Measurements from ENCODE around the gene DGKB. TPM values are rescaled to one million over a fixed set of nuclear protein-coding genes. Genes with fewer than 3 reads are reported as not detected.

The DGKB gene
- polyA plus RNA-seq, 1 experiment = 0.04 TPM

DNA sequence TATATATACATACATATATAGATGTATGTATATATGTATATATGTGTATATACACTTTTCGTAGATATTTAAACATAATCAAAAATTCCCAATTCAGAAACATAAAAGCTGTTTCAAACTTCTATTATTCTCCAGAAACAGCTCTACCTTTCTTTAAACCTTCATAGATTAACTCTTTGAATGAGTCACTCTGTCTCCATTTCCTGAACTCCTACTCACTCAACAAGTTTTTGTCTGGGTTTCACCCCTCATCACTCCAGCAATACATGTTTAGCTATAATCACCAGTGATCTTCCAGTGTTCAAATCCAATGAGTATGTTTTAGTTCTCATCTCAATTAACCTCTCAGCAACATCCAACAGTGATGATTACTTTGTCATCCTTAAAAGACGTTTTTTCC is 9.6 kb downstream of the DGKB start:
- CTCF ChIA-PET = no interaction called here
- POLR2A ChIA-PET = no interaction called here
- Histone ChIP-seq H3K27ac (ENCODE audit: low read depth, low read length) (no peak overlapping the region), H3K9me3 (ENCODE audit: control insufficient read depth, insufficient read depth, low read length) (no peaks in the 10 kb centered on the region), H3K4me3 (ENCODE audit: low read depth, low read length) (no peak overlapping the region), H3K27me3 (ENCODE audit: control insufficient read depth, insufficient read depth, low read length) (no peaks in the 10 kb centered on the region)
- DNase-seq (ENCODE audit: low read depth, low spot score) = no peak
- TF ChIP-seq, protein P1, sequence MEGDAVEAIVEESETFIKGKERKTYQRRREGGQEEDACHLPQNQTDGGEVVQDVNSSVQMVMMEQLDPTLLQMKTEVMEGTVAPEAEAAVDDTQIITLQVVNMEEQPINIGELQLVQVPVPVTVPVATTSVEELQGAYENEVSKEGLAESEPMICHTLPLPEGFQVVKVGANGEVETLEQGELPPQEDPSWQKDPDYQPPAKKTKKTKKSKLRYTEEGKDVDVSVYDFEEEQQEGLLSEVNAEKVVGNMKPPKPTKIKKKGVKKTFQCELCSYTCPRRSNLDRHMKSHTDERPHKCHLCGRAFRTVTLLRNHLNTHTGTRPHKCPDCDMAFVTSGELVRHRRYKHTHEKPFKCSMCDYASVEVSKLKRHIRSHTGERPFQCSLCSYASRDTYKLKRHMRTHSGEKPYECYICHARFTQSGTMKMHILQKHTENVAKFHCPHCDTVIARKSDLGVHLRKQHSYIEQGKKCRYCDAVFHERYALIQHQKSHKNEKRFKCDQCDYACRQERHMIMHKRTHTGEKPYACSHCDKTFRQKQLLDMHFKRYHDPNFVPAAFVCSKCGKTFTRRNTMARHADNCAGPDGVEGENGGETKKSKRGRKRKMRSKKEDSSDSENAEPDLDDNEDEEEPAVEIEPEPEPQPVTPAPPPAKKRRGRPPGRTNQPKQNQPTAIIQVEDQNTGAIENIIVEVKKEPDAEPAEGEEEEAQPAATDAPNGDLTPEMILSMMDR (IDR thresholded peaks at IDR 0.05; ENCODE audit: low read depth, low read length) = no peak

DNA sequence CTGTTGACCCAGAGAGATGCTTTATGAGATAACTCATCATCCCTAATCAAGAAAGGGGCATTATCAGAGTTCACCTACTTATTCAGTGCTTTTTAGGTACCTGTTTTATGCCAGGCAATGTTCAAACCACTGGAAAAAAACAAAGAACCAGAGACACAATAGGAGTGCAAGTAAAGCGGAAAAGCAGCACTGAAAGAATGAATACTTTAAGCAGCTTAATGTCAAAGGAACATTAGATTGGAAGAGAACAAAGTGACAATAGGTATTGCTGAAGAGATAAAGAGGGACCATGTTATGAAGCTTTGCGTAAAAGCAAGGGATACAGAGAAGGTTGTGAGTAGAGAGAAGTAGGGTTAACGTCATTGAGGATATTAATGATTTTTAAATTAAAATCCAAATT is 11.3 kb downstream of the DGKB start:
- DNase-seq (ENCODE audit: low read depth, low spot score) = no peak
- no peaks in the 10 kb centered on the region for H3K9me3 ChIP-seq (ENCODE audit: control insufficient read depth, insufficient read depth, low read length)
- TF ChIP-seq, protein P1 (IDR thresholded peaks at IDR 0.05; ENCODE audit: low read depth, low read length) = no peak

DNA sequence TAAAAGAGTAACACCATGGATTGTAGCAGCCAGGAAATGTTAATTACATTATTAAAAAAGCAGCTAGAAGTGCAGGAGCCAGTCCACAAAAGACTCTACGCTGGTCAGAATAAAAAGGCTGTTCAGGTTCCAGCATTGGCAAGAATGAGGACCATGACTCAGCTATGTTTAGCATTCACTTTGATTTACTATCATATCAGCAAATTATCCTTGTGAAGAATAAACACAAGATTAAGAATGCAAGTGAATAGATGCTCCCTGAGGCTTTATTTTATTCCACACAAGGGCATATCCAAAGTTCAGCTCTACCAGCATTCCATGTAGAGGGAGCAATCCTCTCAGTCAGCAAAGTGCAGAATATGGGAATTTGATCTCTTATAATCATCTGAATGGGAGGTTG is 13.6 kb downstream of the DGKB start:
- ChIA-PET CTCF (interaction anchor here (0.9 to 1.4 kb wide), 2 partner anchors 127 to 198 kb away, joined by 3 to 6 read pairs; no protein-coding TSS in a partner anchor), POLR2A (no interaction called here)
- Histone ChIP-seq H3K4me3 (ENCODE audit: low read depth, low read length) (no peak overlapping the region), H3K27me3 (ENCODE audit: control insufficient read depth, insufficient read depth, low read length) (no peaks in the 10 kb centered on the region), H3K27ac (ENCODE audit: low read depth, low read length) (no peak overlapping the region), H3K9me3 (ENCODE audit: control insufficient read depth, insufficient read depth, low read length) (no peaks in the 10 kb centered on the region)
- DNase-seq (ENCODE audit: low read depth, low spot score) = no peak
- TF ChIP-seq, protein P1 (IDR thresholded peaks at IDR 0.05; ENCODE audit: low read depth, low read length) = no peak

More for the DNA sequence above, 11.3 kb downstream of the DGKB start:
- ChIA-PET POLR2A (no interaction called here), CTCF (no interaction called here)
- no peak overlapping the region for H3K27ac ChIP-seq (ENCODE audit: low read depth, low read length)
- no peaks in the 10 kb centered on the region for H3K27me3 ChIP-seq (ENCODE audit: control insufficient read depth, insufficient read depth, low read length)
- no peak overlapping the region for H3K4me3 ChIP-seq (ENCODE audit: low read depth, low read length)

DNA sequence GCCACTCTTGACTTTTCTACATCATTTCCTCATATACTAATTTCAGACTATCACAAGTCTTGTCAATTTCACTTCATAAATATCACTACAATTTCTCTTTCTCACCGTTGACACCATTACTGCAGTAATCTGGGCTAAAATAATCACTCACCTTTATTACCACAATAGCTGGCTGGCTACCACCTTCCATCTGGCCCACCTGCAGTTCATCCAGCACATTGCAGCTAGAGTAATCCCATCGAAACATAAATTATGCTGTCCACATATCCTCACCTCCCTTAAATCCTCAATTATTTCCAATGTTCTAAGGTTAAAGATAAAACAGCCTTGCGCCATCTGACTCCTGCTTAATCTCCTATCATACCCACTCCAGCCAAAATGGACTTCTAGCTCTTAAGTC is 16.0 kb downstream of the DGKB start:
- H3K27ac ChIP-seq (ENCODE audit: low read depth, low read length) = no peak overlapping the region
- no peak overlapping the region for H3K4me3 ChIP-seq (ENCODE audit: low read depth, low read length)
- no peaks in the 10 kb centered on the region for H3K27me3 ChIP-seq (ENCODE audit: control insufficient read depth, insufficient read depth, low read length)
- TF ChIP-seq, protein P1 (IDR thresholded peaks at IDR 0.05; ENCODE audit: low read depth, low read length) = no peak
- DNase-seq (ENCODE audit: low read depth, low spot score) = no peak
- ChIA-PET CTCF (no interaction called here), POLR2A (no interaction called here)
- no peaks in the 10 kb centered on the region for H3K9me3 ChIP-seq (ENCODE audit: control insufficient read depth, insufficient read depth, low read length)

DNA sequence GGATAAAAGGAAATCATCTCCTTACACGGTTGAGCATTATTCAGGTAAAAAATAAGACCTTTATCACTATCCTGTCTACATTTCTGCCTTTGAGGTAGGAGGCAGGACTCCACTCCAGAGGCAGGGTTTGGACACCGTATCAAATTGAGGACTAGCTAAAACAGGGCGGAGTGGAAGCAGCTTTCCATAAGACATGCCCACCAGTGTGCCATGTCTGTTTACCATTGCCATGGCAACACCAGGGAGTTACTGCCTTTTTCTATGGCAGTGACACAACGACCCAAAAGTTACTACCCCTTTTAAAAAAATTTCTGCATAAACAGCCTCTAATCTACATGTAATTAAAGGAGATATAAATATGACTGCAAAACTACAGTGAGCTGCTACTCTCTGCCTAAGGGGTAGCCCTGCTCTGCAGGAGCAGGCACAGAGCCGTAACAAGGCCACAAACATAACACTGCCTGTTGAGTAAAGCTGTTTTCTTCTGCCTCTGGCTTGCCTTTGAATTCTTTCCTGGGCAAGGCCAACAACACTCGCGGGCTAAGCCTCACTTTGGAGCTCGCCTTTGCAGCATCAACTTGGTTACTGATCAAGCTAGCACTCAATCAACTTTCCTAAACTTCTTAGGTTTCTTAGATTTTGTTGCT is 26.5 kb downstream of the DGKB start:
- H3K9me3 ChIP-seq (ENCODE audit: control insufficient read depth, insufficient read depth, low read length) = no peaks in the 10 kb centered on the region
- no peak overlapping the region for H3K27ac ChIP-seq (ENCODE audit: low read depth, low read length)
- CTCF ChIA-PET = no interaction called here
- TF ChIP-seq, protein P1 (IDR thresholded peaks at IDR 0.05; ENCODE audit: low read depth, low read length) = no peak
- H3K4me3 ChIP-seq (ENCODE audit: low read depth, low read length) = no peak overlapping the region
- DNase-seq (ENCODE audit: low read depth, low spot score) = no peak
- POLR2A ChIA-PET = no interaction called here
- no peaks in the 10 kb centered on the region for H3K27me3 ChIP-seq (ENCODE audit: control insufficient read depth, insufficient read depth, low read length)

Data from AG04450 (cell line).